Smooth muscle cell (in vitro differentiated cells): ENCODE data around the gene PDE3B. TPM values are rescaled to one million over a fixed set of nuclear protein-coding genes. Genes with fewer than 3 reads are reported as not detected.
A peak's percentile ranks its signal among the peaks of the same experiment; 100 is the strongest.

ENCODE experiments used
- DNase-seq: peaks from one replicate; lab custom pipeline; 2025; ENCODE audit not compliant: unreplicated experiment; lab: John Stamatoyannopoulos, UW
- H2AFZ ChIP-seq: fragments of 200-600 bp; sonication (generic); 2 replicates; pipeline ENCODE4 v1.6.0; 2016; ENCODE audit warnings: antibody characterized with exemption, low read depth, mild to moderate bottlenecking
- H3F3A ChIP-seq: fragments of 200-600 bp; sonication (generic); 2 replicates; pipeline ENCODE4 v1.6.0; 2017; ENCODE audit warnings: antibody characterized with exemption, low read depth
- H3K27ac ChIP-seq: fragments of 200-600 bp; sonication (generic); 2 replicates; pipeline ENCODE4 v1.5.1; 2016; ENCODE audit warnings: low read depth, mild to moderate bottlenecking
- H3K27me3 ChIP-seq: fragments of 200-600 bp; sonication (generic); 2 replicates; pipeline ENCODE4 v1.6.1; 2016; ENCODE audit warnings: low read depth, mild to moderate bottlenecking
- H3K36me3 ChIP-seq: fragments of 200-600 bp; sonication (generic); 2 replicates; pipeline ENCODE4 v1.5.1; 2016; ENCODE audit warnings: low read depth
- H3K4me1 ChIP-seq: fragments of 200-600 bp; sonication (generic); 2 replicates; pipeline ENCODE4 v1.5.1; 2016; ENCODE audit warnings: low read depth
- H3K4me2 ChIP-seq: fragments of 200-600 bp; sonication (generic); 2 replicates; pipeline ENCODE4 v1.6.0; 2016; ENCODE audit warnings: mild to moderate bottlenecking
- H3K4me3 ChIP-seq: fragments of 200-600 bp; sonication (generic); 2 replicates; pipeline ENCODE4 v1.5.1; 2016; ENCODE audit warnings: mild to moderate bottlenecking
- H3K79me2 ChIP-seq: fragments of 200-600 bp; sonication (generic); 2 replicates; pipeline ENCODE4 v1.6.0; 2016; ENCODE audit warnings: low read depth, mild to moderate bottlenecking
- H3K9ac ChIP-seq: fragments of 200-600 bp; sonication (generic); 2 replicates; pipeline ENCODE4 v1.6.0; 2016; ENCODE audit warnings: low read depth
- H3K9me3 ChIP-seq: fragments of 200-600 bp; sonication (generic); replicated peaks from 2 replicates; pipeline ENCODE4 v1.5.1; 2016; ENCODE audit warnings: low read depth
- H4K20me1 ChIP-seq: fragments of 200-600 bp; sonication (generic); 2 replicates; pipeline ENCODE4 v1.6.0; 2016; ENCODE audit warnings: low read depth
- WGBS: methylation state at CpG from one replicate; pipeline ENCODE4 v1.1.7; 2016; ENCODE audit warnings: low lambda C conversion rate; 5-methylcytosine and 5-hydroxymethylcytosine counted together
- polyA plus RNA-seq: library from polyadenylated mRNA; unstranded; fragments of >200 nt; fragmentation: Nextera tagmentation; extraction: Ambion mirVana; gene quantifications from 2 replicates; pipeline ENCODE4 v1.2.1, GENCODE V29; 2016
- total RNA-seq: library from RNA; depleted of rRNA; stranded (reverse); fragments of >200 nt; gene quantifications from 2 replicates; pipeline ENCODE4 v1.2.3, GENCODE V29; 2014
- TF ChIP-seq, protein P1 (sequence below): fragments of 200-600 bp; sonication (generic); IDR thresholded peaks from 2 replicates; pipeline ENCODE4 v1.5.1; 2017; ENCODE audit warnings: borderline replicate concordance, mild to moderate bottlenecking, antibody characterized with exemption; ENCODE audit not compliant: insufficient read depth, poor library complexity, severe bottlenecking

Gene PDE3B
- total and polyA plus RNA-seq, 2 experiments from 2014 or later, result 1.7 to 1.8 TPM

DNA sequence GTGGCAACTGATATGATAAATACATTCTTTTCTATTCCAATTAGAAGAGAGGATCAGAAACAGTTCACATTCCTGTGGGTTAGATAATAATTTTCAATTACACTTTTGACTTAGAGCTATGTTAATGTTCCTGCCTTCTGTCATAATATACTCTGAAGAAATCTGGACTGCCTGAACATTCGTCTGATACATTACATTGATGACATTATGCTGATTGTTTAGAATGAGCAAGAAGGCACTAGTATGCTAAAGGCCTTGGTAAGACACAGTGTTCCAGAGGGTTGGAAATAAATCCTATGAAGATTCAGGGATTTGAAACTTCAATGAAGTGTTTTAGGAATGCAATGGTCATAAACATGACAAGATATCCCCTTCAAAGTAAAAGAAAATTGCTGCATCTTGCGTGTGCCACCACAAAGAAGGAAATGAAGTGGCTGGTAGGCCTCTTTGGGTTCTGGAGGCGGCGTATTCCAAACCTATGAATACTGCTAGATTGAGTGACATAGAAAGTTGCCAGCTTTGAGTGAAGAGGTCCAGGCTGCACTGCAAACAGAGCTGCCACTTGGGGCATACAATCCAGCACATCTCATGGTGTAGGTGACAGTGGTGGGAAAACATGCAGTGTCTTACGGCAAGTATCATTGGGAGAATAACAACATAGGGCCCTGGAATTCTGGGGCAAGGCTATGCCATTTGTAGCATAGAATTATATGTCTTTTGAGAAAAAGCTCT lies 21.2 kb upstream of the PDE3B start:
- Histone ChIP-seq H3K9me3 (no peaks in the 10 kb centered on the region), H2AFZ (no peak overlapping the region), H3K27ac (peak overlapping the region; percentile 31), H3K27me3 (no peaks in the 10 kb centered on the region), H3K79me2 (no peaks in the 10 kb centered on the region), H3K36me3 (no peaks in the 10 kb centered on the region), H3F3A (peaks cover 18% of the 10 kb centered on the region), H3K9ac (no peak overlapping the region), H3K4me2 (peak overlapping the region; percentile 14), H3K4me1 (peaks cover 13% of the 10 kb centered on the region), H4K20me1 (no peaks in the 10 kb centered on the region), H3K4me3 (no peak overlapping the region)
- WGBS, result 23% methylated on average over 5 of the region's 5 CpGs
- TF ChIP-seq, protein P1, sequence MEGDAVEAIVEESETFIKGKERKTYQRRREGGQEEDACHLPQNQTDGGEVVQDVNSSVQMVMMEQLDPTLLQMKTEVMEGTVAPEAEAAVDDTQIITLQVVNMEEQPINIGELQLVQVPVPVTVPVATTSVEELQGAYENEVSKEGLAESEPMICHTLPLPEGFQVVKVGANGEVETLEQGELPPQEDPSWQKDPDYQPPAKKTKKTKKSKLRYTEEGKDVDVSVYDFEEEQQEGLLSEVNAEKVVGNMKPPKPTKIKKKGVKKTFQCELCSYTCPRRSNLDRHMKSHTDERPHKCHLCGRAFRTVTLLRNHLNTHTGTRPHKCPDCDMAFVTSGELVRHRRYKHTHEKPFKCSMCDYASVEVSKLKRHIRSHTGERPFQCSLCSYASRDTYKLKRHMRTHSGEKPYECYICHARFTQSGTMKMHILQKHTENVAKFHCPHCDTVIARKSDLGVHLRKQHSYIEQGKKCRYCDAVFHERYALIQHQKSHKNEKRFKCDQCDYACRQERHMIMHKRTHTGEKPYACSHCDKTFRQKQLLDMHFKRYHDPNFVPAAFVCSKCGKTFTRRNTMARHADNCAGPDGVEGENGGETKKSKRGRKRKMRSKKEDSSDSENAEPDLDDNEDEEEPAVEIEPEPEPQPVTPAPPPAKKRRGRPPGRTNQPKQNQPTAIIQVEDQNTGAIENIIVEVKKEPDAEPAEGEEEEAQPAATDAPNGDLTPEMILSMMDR, result no peak
- DNase-seq, result no peak

DNA sequence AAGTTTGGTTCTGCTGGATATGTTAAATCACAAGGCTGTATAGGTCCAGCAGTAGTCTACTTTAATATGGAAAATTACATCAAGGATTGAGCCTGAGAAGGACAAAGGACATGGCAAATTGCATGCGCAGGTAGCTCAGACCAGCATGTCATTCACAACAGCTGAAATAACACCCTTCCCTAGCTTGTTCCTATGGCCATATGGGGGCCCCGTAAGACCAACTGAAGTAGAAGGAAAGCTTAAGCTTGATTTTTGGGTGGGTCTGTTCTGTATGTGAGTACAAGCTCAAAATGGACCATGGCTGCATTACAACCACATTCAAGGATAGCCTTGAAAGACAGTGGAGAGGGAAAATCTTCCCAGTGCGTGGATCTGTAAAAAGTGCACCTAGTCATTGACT lies 20.6 kb upstream of the PDE3B start:
- Histone ChIP-seq H3K27me3 (no peaks in the 10 kb centered on the region), H2AFZ (no peak overlapping the region), H3K27ac (peak overlapping the region; percentile 31), H3K9ac (no peak overlapping the region), H3K4me3 (no peak overlapping the region), H3K79me2 (no peaks in the 10 kb centered on the region), H3K4me2 (no peak overlapping the region), H3K9me3 (no peaks in the 10 kb centered on the region), H3K4me1 (peaks cover 13% of the 10 kb centered on the region), H3K36me3 (no peaks in the 10 kb centered on the region), H3F3A (peaks cover 18% of the 10 kb centered on the region), H4K20me1 (no peaks in the 10 kb centered on the region)
- TF ChIP-seq, protein P1, result no peak
- DNase-seq, result no peak
- 96% methylated on average over 3 of the region's 3 CpGs for WGBS

DNA sequence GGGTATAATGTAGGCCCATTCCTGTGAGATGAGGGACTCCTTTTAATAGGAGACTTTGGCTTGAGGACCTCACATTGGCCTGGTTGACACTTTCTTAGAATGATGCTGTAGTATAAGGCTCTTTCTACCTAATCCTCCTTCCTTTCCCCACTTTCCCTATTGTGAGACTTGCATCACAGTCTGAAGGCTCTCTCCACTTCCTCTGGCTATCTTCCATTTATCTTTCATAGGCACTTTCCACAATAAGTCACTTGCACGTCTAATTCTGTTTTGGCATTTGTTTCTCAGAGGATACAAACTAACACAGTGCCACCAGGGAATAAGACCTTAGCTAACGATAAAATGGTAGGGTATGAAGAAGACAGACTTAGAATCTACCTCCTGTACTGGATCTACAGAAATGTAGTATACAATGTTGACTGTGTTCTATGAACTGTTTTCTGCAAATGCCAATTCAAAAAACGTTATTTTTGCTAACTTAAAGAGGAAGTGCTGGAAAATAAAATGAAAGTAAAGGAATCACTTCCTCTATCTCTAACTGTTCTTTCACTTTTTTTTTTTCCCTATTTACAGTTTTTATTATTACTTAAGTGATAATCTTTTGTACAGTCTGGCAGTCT lies 17.9 kb upstream of the PDE3B start:
- Histone ChIP-seq H3K36me3 (no peaks in the 10 kb centered on the region), H3K4me2 (no peak overlapping the region), H3F3A (peaks cover 16% of the 10 kb centered on the region), H3K9me3 (no peaks in the 10 kb centered on the region), H3K4me3 (no peak overlapping the region), H3K9ac (no peak overlapping the region), H2AFZ (no peak overlapping the region), H4K20me1 (no peaks in the 10 kb centered on the region), H3K4me1 (peaks cover 13% of the 10 kb centered on the region), H3K27me3 (no peaks in the 10 kb centered on the region), H3K27ac (no peak overlapping the region), H3K79me2 (no peaks in the 10 kb centered on the region)
- no peak for DNase-seq
- 76% methylated on average over 3 of the region's 3 CpGs for WGBS
- TF ChIP-seq, protein P1, result no peak
